Activated CD4-positive, CD25-positive, alpha-beta regulatory T cell (primary cell): ENCODE results near the gene PICK1.

Experiments used
- DNase-seq, 4 experiments: peaks; one replicate each; lab custom pipeline; 2025; lab: John Stamatoyannopoulos, UW

Gene PICK1

GRCh38 chr22:38089474-38089851, 32.3 kb downstream of the PICK1 start:
- DNase-seq, result no peak

DNA sequence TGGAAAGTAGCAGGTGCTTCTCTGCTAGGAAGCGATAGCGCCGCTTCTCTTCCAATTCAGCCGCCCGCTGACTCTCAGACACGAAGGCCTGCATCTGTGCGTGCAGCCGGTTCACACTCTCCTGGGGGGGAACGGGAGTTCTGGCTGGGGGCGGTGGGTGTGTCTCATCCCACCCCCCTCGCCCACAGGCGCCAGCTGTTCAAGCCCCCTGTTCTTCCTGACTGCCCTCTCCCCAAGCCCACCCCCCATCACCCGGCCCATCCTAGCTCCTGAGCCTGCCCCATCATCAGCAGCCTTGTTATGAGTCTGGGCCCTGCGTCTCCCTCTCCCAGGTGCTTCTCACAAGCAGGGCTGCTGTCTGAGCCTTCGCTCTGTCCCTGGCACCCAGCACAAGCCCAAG, 39.9 kb downstream of the PICK1 start:
- DNase-seq, result no peak

DNA sequence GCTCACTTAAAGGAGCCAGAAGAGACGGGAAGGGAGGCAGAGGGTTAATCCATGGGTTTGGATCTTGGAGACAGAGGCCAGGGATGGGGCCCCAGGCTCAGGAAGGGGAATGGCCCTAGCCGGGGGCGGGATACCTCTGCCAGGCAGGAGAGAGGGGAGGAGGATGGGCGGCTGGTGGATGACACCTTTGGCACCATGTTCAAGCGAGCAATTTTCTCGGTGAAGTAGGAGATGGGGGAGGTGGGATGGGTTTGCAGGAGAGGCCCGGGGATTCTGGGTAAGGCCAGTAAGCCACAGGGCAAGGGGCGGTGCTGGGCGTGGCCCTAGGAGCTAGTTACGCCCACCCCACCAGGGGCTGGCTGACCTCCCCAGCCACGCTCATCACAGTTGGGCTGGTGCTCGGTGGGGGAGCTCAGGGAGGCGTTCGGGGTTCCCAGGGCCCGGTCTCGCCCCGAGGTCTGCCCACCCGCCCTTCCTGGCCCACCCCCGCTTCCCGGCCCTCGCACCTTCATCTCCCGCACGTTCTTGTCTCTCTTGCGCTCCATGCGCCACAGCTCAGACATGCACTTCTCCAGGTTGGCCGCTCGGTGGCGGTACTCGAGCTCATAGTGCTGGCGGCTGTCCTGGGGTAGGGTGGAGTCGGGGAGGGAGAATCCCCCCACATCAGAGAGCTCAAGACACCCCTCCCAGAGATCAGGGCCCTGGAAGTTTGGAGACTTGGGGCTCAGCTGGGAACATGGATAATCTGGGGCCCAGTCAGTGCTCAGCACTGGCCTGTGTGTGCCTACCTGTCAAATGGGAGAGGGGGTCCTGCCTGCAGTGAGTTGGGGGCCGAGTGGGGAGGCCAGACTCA, 40.6 kb downstream of the PICK1 start:
- no peak for DNase-seq

DNA sequence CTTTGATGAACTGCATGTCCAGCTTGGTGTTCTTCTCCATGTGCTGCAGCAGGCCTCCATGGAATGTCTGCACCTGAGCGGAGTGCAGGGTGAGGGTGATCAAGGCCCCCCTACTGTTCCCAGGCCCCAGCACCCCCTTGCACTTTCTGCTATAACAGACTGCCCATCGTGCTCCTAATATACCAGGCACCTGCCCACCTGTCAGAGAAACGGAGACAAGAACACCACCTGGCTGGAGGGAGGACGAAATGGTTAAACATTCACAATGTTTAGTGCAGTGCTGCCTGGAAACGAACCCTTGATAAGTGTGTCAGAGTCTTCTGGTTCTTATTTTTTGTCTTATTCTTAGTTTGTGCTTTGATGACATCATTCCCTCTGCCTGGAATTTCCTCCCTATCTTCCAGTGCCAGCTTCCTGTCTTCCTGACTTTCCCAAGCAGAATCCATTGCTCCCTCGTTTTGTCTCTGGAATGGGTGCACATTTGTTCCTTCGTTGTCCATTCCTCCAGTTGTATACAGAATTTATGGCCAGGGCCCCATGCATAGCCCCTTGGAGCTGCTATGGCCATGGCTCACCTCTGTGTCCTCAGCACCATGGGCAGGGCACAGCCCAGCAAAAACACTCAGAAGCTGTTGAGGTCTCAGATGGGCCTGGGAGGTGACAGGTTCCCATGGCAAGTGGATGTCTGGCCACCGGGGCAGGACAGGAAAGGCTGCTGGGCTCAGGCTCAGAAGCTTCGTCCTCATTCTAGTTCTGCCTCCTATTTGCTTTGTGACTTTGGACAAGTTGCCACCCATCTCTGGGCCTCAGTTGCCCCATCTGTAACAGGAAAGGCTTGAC, 41.4 kb downstream of the PICK1 start:
- no peak for DNase-seq

- no peak for DNase-seq
These were observed 46.4 kb downstream of the PICK1 start for GRCh38 chr22:38103641-38104040.

- no peak for DNase-seq
These were observed 46.9 kb downstream of the PICK1 start for GRCh38 chr22:38104084-38104483.

DNA sequence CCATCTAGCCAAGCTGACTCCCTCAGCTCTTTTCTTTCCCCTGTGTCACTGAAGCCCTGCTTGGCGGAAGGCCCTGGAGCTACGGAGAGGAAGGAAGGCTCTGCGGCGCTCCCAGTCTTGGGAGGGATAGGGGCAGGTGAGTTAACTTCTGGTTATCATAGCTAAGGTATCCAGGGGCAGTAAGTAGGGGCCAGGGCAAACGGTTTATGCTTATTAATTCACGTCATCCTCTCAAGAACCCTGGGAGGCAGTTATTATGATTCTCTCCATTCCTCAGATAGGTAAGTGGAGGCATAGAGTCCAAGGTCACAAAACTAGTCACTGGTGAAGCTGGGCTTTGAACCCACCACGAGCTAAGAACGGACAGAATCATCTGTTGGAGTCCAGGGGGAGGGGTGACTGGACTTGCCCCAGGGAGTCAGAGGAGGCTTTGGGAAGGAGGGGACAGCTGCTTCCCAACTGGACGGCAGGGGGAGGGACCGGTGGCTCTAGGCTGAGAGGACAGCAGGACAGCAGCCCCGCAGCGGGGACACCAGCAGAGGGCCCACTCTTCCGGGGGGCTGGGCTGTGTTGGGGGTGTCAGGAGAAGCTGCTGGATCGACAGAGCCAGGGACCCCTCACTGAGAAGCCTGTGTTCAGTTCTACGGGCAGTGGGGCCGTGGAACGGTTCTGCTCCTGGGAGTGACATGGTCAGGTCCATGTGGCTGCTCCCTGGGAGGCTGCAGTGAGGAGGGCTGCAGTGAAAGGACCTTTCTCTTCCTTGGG, 49.8 kb downstream of the PICK1 start:
- DNase-seq, result no peak

DNA sequence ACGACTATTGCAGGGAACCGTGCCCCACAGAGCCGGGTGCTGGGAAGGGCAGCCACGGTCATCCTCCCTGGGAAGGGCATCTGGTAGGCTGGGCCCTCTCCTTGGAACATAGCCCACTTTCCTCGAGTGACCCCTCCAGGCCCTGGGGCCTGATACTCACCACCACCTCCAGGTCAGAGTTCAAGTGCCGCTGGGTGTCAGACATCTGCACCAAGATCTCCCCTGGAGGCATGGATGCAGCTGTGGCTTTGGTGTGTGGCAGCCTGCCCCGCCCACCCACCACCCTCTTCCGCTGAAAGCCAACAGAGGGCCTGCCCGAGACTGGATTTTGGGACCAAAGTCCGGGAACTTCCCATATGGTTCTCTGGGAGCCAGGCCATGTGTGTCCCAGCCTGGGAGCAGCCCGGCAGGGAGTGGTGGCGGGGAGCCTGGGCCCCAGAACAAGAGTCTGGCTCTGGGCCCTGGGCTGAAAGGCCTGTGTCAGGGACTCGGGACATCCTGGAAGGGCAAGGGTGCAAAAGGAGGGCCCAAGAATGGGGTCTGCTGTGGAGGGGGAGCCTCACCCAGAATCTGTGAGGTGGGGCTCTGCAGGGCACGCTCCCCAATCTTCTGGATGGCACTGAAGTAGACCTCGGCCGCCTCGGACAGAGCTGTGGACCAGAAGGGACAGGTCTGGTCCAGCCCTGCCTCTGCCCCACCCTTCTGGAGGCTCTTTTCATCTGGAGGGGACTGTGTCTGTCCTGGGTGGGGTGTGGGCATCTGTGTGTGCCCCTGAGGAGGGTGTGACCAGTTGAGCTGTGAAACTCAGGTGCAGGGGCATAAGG, 50.7 kb downstream of the PICK1 start:
- no peak for DNase-seq

- no peak for DNase-seq
These were observed 51.5 kb downstream of the PICK1 start for GRCh38 chr22:38108561-38109319.

GRCh38 chr22:38109371-38110001, 52.3 kb downstream of the PICK1 start:
- no peak for DNase-seq

GRCh38 chr22:38110008-38110862, 53.0 kb downstream of the PICK1 start, which contains the start of gene BAIAP2L2:
BAIAP2L2 (minus strand) TSS chr22:38110684; CDS start chr22:38110525, 159 bp downstream.
- DNase-seq, result no peak

DNA sequence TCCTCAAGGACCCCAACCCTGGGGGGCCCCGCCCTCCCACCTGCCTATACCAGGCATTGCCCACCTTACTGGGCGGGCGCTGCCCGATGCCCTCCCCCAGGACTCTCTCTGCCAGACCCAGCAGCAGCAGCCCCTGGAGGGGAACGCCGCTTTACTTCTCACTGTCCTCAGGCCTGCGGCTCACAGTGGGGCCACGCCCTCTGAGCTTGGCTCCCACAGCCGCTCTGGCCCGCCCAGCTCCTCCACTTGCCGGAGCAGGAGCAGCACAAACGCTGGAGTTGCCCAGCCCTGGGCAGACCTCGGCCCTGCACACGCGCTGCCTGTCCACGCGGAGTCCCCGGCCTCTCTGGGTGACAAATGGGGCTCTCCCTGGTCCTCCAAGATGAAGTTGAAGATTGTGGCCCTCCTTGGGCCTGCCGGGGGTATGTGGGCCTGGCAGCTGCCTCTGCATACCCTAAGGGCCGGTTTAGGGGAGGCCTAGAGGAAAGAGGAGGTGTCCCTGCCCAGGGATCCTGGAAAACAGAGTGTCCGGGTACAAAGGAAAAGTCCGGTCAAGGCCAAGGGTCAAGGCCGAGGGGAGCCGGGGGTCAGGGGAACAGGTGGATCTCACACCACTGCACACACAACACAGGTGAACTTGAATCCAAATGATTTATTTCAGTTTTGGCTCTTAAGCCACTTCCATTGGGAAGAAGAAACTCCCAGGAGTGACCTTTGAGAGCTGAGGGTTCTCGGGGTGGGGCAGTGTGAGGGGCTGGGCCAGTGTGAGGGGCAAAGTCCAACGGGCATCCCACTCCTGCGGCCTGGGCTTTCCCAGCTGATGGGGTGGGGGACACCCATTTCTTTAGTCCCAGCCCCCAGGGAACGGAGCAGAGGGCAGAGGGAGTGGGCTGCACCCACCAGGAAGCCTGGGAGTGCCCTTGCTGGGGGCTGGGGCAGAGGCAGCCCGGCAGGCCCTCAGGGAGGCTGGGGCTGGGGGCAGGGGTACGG, 54.0 kb downstream of the PICK1 start:
- DNase-seq, result no peak

DNA sequence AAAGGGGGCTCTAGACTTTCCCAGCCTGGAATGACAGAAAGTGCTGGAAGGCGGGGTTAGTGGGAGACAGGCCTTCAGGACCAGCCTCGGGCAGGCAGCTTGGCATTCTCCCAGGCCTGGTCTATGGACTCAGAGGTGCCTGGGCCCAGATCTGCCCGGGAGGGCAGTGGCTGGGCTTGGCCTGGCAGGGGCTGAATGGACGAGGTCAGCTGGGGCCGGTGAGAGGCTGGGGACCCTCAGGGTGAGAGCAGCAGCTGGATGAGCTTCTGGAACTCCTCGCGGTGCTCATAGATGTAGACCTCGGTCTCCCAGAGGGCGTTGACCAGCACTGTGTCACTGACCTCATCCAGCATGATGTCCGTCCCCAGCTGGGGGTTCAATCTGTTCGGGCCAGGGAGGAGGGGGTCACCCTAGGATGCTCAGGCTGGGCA, 54.7 kb downstream of the PICK1 start:
- no peak for DNase-seq

DNA sequence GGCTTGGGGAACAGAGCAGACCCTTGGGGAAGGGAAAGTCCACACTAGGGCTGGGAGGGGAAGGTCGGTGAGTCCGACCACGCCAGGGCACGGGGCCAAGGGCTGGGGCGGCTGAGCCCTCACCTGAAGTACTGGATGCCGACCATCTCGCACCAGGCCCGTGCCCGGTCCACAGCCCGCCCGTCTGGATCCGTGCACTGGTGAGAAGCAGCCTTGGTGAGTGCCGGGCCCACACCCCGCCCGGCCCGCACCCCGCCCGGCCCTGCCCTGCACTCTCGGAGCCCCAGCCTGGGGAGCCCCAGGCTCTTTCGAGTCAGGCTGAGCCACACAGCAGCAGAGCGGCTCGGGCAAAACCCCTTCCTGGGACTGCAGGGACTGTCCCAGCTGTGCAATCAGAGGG, 55.2 kb downstream of the PICK1 start:
- no peak for DNase-seq

- peak; percentile 48 to 69 (median 54) for DNase-seq
These were observed 57.5 kb downstream of the PICK1 start for GRCh38 chr22:38114484-38115398.

GRCh38 chr22:38115423-38116205, 58.4 kb downstream of the PICK1 start:
- DNase-seq, result no peak
